Activated T-cell treated with anti-CD3 and anti-CD28 coated beads, Interleukin-2, amount 50 U/mL, for 48 hours (primary cell): ENCODE results near the gene SMIM44.

Experiments
- DNase-seq, 2 experiments: peaks; one replicate each; pipeline ENCODE4 v3.0.0-alpha.2; 2020

Gene SMIM44

GRCh38 chr19:3499738-3500428 lies 16.6 kb upstream of the SMIM44 start:
- DNase-seq = no peak

GRCh38 chr19:3497757-3498520 lies 14.7 kb upstream of the SMIM44 start:
- DNase-seq = no peak

GRCh38 chr19:3496392-3497273 lies 13.4 kb upstream of the SMIM44 start:
- no peak for DNase-seq

GRCh38 chr19:3494559-3494958 lies 11.3 kb upstream of the SMIM44 start:
- peak; percentile 66 to 75 for DNase-seq

- DNase-seq = peak; percentile 67 to 75
Observed at GRCh38 chr19:3494051-3494450, 10.8 kb upstream of the SMIM44 start.

- no peak for DNase-seq
Observed at GRCh38 chr19:3493651-3494050, 10.4 kb upstream of the SMIM44 start.

GRCh38 chr19:3492919-3493318 lies 9.7 kb upstream of the SMIM44 start:
- DNase-seq = no peak

- no peak for DNase-seq
Observed at GRCh38 chr19:3492131-3492839, 9.0 kb upstream of the SMIM44 start.

GRCh38 chr19:3491396-3492119 lies 8.3 kb upstream of the SMIM44 start:
- no peak for DNase-seq

- no peak for DNase-seq
Observed at GRCh38 chr19:3482507-3483225, 575 bp downstream of the SMIM44 start.

GRCh38 chr19:3481241-3482090 lies 1.8 kb downstream of the SMIM44 start:
- DNase-seq = no peak

GRCh38 chr19:3480383-3481091 lies 2.7 kb downstream of the SMIM44 start, which contains the start of gene SMIM24:
Gene SMIM24, minus strand, starts transcription at chr19:3480525. Its CDS starts 62 bp downstream, at chr19:3480463.
- DNase-seq = no peak

- peak; percentile 58 to 60 for DNase-seq
Observed at GRCh38 chr19:3479834-3480215, 3.4 kb downstream of the SMIM44 start.

- DNase-seq = peak; percentile 58 to 69
Observed at GRCh38 chr19:3479177-3479833, 3.9 kb downstream of the SMIM44 start.

- DNase-seq = no peak
Observed at GRCh38 chr19:3478409-3479176, 4.6 kb downstream of the SMIM44 start.

- no peak for DNase-seq
Observed at GRCh38 chr19:3477951-3478350, 5.3 kb downstream of the SMIM44 start.

- no peak for DNase-seq
Observed at GRCh38 chr19:3477506-3477905, 5.7 kb downstream of the SMIM44 start.

GRCh38 chr19:3476830-3477229 lies 6.4 kb downstream of the SMIM44 start:
- DNase-seq = no peak
